Measurements from ENCODE around the gene SCFD2. TPM values are rescaled to one million over a fixed set of nuclear protein-coding genes. Genes with fewer than 3 reads are reported as not detected.

SCFD2 gene
- total and polyA plus RNA-seq, 7 donors, result 5.8 to 13.3 (median 11.2) TPM

DNA sequence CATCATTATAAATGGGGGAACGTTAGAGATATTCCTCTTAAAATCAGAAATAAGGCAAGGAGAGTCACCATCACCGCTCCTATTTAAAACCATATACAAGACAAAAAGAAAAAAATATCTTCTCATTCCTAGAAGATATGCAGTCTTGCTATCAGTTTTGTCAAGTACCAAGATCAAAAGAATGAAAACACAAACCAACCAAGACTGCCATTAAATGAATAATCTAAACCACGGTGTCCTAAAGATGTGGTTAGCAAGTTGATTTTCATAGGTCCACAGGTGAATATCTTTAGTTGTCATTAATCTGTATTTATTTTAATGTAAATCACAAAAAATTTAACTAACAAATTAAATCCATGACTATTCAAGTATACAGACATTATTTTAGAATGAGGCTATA is 39.3 kb downstream of the SCFD2 start:
- intact Hi-C loops (cut with DNase I), result no loop called here
- no peaks in the 10 kb centered on the region for H3K9me3 ChIP-seq
- no peak overlapping the region for H3K27ac ChIP-seq
- 94 to 98% (median 96%) methylated on average over 3 of the region's 3 CpGs for WGBS, 3 donors
- H3K4me3 ChIP-seq, result no peak overlapping the region
- no peaks in the 10 kb centered on the region for H3K27me3 ChIP-seq (ENCODE audit: insufficient read depth in 3 of 3, low read length in 2 of 3)
- no peak for DNase-seq
- TF ChIP-seq, protein P1, sequence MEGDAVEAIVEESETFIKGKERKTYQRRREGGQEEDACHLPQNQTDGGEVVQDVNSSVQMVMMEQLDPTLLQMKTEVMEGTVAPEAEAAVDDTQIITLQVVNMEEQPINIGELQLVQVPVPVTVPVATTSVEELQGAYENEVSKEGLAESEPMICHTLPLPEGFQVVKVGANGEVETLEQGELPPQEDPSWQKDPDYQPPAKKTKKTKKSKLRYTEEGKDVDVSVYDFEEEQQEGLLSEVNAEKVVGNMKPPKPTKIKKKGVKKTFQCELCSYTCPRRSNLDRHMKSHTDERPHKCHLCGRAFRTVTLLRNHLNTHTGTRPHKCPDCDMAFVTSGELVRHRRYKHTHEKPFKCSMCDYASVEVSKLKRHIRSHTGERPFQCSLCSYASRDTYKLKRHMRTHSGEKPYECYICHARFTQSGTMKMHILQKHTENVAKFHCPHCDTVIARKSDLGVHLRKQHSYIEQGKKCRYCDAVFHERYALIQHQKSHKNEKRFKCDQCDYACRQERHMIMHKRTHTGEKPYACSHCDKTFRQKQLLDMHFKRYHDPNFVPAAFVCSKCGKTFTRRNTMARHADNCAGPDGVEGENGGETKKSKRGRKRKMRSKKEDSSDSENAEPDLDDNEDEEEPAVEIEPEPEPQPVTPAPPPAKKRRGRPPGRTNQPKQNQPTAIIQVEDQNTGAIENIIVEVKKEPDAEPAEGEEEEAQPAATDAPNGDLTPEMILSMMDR (IDR thresholded peaks at IDR 0.05), result no peak
- peaks cover 4% of the 10 kb centered on the region for H3K4me1 ChIP-seq
- no peaks in the 10 kb centered on the region for H3K36me3 ChIP-seq (ENCODE audit: insufficient read depth in 1 of 2, low read depth in 1 of 2)
- no peak for ATAC-seq

DNA sequence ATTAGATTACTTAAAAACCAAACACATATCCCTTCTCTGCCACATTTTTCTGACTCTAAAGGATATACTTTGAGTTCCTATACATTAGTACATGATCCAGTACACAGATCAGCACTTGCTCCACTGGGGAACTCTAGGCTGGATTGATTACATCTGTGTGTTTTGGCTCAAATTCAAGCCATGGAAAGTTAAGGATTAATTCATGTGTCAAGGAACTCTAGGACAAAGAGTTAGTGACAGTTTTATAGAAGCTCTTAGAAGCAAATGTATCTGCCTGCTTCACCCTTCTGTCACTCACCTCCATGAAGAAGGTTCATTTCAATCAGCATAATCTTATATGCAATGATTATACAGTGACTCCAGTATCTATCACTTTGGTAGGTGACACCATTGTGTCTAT is 43.2 kb downstream of the SCFD2 start:
- H3K36me3 ChIP-seq (ENCODE audit: insufficient read depth in 1 of 2, low read depth in 1 of 2), result no peaks in the 10 kb centered on the region
- DNase-seq, result no peak
- H3K27me3 ChIP-seq (ENCODE audit: insufficient read depth in 3 of 3, low read length in 2 of 3), result no peaks in the 10 kb centered on the region
- H3K4me3 ChIP-seq, result no peak overlapping the region
- H3K9me3 ChIP-seq, result no peaks in the 10 kb centered on the region
- no peak overlapping the region for H3K27ac ChIP-seq
- ATAC-seq, result no peak
- TF ChIP-seq, protein P1 (IDR thresholded peaks at IDR 0.05), result no peak
- peaks cover 11% of the 10 kb centered on the region for H3K4me1 ChIP-seq
- intact Hi-C loops (cut with DNase I), result no loop called here

DNA sequence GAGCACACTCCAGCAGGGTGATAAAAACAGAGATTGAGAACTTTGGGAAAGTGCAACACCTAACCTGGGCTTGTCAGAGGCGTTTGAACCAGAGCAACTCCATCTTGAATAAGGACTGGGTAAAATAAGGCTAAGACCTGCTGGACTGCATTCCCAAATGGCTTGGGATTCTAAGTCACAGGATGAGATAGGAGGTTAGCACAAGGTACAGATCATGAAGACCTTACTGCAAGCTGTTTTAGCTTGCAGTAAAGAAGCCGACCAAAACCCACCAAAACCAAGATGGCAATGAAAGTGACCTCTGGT is 43.9 kb downstream of the SCFD2 start:
- WGBS, 3 donors, result 94 to 96% (median 95%) methylated on average over 2 of the region's 2 CpGs
- TF ChIP-seq, protein P1 (IDR thresholded peaks at IDR 0.05), result no peak
- no peak overlapping the region for H3K27ac ChIP-seq
- H3K4me3 ChIP-seq, result no peak overlapping the region
- H3K36me3 ChIP-seq (ENCODE audit: insufficient read depth in 1 of 2, low read depth in 1 of 2), result no peaks in the 10 kb centered on the region
- intact Hi-C loops (cut with DNase I), result no loop called here
- ATAC-seq, result no peak
- H3K27me3 ChIP-seq (ENCODE audit: insufficient read depth in 3 of 3, low read length in 2 of 3), result no peaks in the 10 kb centered on the region
- H3K4me1 ChIP-seq, result peaks cover 11% of the 10 kb centered on the region
- no peak for DNase-seq
- H3K9me3 ChIP-seq, result no peaks in the 10 kb centered on the region

DNA sequence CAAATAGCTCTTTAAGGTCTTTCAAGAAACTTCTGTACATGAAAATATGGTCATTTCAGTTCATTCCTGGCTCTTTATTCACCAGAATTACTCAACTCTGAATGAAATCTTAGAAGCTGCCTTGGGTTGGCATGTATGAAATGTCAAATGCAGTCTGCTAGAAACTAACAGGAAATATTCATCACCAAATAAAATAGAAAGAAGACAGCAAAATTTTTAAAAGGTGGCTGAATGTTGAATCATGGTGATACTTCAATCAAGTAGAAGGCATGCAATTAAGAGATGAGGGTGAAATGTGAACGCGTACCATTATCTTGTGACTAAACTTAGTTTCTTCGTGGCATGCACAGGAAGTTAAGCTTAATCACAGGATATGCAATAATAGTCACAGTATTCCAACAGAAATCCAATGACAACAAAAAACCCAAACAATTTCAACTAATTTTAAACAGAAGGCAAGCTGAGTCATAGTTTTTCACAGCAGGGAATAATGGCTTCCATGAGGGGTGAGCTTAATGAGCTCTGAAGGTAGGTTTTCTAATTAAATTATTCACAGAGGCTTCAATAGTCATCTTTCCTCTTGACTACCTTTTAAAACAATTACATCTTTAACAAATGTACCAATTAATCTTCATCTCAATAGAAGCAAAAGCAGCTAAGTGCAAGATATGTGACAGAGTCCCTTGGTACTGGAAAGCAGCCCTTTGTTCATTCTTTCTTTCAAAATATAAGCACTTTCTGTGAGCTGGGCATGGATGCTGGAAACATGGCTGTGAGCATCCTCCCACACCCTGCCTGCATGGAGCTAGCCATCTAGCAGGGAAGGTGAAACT is 44.5 kb downstream of the SCFD2 start:
- TF ChIP-seq, protein P1 (IDR thresholded peaks at IDR 0.05), result no peak
- H3K27ac ChIP-seq, result no peak overlapping the region
- no peak overlapping the region for H3K4me3 ChIP-seq
- peaks cover 11% of the 10 kb centered on the region for H3K4me1 ChIP-seq
- intact Hi-C loops (cut with DNase I), result no loop called here
- no peaks in the 10 kb centered on the region for H3K36me3 ChIP-seq (ENCODE audit: insufficient read depth in 1 of 2, low read depth in 1 of 2)
- no peaks in the 10 kb centered on the region for H3K9me3 ChIP-seq
- ATAC-seq (no peak), DNase-seq (no peak)
- no peaks in the 10 kb centered on the region for H3K27me3 ChIP-seq (ENCODE audit: insufficient read depth in 3 of 3, low read length in 2 of 3)
- 33 to 49% (median 39%) methylated on average over 3 of the region's 3 CpGs for WGBS, 3 donors

DNA sequence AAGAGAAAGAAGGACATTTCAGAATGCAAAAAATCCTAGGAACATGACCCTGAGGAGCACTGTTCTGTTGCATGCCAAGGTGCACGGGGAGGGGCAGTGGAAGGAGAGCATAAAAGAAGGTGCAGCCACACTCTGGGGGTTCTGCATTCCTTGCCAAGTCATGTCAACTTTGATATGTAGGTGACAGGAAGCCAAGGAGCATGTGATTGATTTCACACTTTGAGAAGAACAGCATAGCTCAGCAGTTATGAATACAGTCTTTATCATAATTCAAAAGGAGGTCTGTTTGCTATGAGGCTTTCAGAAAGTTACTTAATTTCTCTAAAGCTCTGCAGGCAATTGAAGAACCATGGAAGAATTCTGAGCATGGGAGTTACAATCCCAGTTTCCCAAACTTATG is 50.6 kb downstream of the SCFD2 start:
- Histone ChIP-seq H3K4me1 (no peaks in the 10 kb centered on the region), H3K4me3 (no peak overlapping the region), H3K9me3 (no peaks in the 10 kb centered on the region), H3K27me3 (ENCODE audit: insufficient read depth in 3 of 3, low read length in 2 of 3) (no peaks in the 10 kb centered on the region), H3K27ac (no peak overlapping the region), H3K36me3 (ENCODE audit: insufficient read depth in 1 of 2, low read depth in 1 of 2) (no peaks in the 10 kb centered on the region)
- DNase-seq (no peak), ATAC-seq (no peak)
- TF ChIP-seq, protein P1 (IDR thresholded peaks at IDR 0.05), result no peak
- intact Hi-C loops (cut with DNase I), result no loop called here
- 49 to 73% (median 71%) methylated on average over 1 of the region's 1 CpG for WGBS, 3 donors
